AG09309 (cell line): ENCODE measurements around the gene SPRY2.

Source experiments
- DNase-seq: peaks from one replicate; pipeline ENCODE4 v3.0.0-alpha.2; 2010; ENCODE audit warnings: low read depth
- H3K4me3 ChIP-seq: 2 replicates; pipeline ENCODE4 v1.5.1; 2011; ENCODE audit warnings: mild to moderate bottlenecking, low read depth, low read length, moderate library complexity; ENCODE audit not compliant: control insufficient read depth
- TF ChIP-seq, protein P1 (sequence below): IDR thresholded peaks from 2 replicates; pipeline ENCODE4 v1.5.1; 2011; ENCODE audit warnings: mild to moderate bottlenecking, low read depth, low read length, inconsistent platforms; ENCODE audit not compliant: insufficient read depth, control insufficient read depth; ENCODE audit errors: missing control alignments

Gene SPRY2

DNA sequence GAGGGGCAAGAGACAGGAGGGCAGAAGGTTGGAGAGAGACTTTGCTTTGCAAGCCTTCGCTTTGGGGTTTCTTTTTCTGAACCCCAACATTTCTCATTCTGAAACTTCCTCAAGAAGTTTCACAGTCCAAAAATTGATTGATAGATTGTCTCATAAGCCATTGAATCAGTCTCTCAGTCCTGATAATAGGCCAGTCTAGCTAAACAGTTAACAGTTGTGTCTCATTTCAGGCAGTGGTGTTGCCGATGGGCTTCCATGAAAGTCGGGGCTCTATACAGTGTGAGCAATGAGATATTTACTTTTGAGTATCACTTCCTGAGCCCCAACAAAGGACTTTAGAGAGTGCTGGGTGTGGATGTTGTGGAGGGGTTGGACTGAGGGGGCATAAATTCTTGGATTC, 26.5 kb upstream of the SPRY2 start:
- no peak for DNase-seq
- TF ChIP-seq, protein P1, sequence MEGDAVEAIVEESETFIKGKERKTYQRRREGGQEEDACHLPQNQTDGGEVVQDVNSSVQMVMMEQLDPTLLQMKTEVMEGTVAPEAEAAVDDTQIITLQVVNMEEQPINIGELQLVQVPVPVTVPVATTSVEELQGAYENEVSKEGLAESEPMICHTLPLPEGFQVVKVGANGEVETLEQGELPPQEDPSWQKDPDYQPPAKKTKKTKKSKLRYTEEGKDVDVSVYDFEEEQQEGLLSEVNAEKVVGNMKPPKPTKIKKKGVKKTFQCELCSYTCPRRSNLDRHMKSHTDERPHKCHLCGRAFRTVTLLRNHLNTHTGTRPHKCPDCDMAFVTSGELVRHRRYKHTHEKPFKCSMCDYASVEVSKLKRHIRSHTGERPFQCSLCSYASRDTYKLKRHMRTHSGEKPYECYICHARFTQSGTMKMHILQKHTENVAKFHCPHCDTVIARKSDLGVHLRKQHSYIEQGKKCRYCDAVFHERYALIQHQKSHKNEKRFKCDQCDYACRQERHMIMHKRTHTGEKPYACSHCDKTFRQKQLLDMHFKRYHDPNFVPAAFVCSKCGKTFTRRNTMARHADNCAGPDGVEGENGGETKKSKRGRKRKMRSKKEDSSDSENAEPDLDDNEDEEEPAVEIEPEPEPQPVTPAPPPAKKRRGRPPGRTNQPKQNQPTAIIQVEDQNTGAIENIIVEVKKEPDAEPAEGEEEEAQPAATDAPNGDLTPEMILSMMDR: no peak
- H3K4me3 ChIP-seq: no peak overlapping the region

DNA sequence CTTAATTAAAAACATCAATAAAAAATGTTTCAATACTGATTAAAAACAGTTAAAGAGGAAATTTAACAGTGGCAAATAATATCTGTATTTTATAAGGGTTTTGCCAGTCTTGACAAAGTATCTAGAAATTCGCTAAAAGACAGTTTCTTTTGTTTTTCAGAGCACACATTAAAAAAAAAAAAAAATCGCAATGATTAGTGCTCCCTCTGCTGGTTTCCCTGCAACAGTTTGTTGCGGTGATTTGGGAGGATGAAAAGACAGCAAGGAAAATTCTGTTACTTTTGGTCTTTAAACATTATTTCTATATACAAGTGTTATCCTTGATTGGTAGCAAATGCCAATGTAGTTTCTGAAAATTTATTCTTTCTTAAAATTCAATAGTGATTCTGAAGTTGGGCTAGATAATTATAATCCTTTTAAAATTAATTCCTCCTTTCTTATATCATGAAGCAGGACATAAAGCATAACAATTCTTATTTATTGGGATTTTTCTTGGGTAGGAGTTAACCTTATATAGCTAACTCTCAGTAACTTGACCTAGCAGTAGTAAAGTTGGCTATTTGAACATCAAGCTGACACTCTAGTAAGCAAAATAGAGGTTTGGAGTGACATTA, 23.1 kb upstream of the SPRY2 start:
- no peak for DNase-seq
- TF ChIP-seq, protein P1: peak; percentile 75
- H3K4me3 ChIP-seq: no peak overlapping the region

DNA sequence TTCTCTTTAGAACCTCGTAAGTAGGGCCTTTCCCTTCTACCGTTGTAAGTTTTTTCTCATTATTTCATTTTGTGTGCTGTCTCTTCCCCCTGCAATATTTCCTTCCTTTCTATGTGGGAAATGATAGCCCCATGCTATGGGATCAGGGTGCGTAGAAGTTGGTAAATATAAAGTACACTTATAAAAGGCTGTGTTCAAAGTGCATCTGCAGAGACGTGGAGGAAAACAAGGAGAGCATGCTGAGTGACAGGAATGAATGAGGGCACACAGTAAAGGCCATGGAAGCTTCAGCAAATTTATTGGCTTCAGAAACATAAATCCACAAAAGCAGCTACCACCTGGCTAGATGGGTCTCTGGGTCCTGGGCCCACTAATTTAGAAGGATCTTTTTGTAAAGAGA, 21.6 kb upstream of the SPRY2 start:
- no peak for DNase-seq
- TF ChIP-seq, protein P1: no peak
- H3K4me3 ChIP-seq: no peak overlapping the region

DNA sequence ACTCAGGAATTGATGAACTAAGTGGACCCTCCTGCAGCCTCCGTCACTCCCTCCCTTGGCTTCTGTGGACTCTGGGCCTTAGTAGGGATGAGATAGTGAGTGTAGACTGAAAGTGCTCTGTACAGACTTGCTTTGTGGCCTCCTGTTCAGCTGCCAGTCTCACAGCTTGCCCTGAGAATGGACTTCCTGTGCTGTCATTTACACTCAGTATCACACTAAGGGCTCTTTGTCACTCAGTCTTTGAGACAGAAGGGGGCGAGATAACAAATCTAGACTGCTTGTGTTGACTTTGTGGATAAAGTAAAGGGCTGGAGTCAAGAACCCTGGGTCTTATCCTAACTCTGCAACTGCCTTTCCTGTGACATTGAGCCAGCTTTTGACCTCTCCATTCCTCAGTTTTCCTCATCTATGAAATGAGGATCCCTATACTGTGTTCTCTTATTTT, 21.0 kb upstream of the SPRY2 start:
- no peak for DNase-seq
- no peak overlapping the region for H3K4me3 ChIP-seq
- TF ChIP-seq, protein P1: no peak

DNA sequence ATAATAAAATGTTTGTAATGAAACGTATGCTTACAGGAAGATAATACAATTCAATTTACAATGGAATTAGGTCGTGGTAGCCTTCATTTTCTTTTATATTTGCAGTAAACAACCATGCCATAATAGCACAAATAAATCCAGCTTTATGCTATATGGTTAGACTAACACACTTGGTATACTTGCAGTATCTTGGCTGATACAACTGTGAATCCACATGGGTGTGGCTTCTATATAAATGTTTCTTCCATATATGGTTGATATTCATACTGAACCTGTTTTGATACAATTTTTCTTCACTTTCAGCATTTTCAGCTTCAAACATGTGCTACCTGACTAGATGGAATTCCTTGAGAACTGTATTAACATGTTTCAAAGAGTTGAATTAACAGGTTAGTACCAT, 20.4 kb upstream of the SPRY2 start:
- TF ChIP-seq, protein P1: no peak
- no peak overlapping the region for H3K4me3 ChIP-seq
- DNase-seq: no peak

DNA sequence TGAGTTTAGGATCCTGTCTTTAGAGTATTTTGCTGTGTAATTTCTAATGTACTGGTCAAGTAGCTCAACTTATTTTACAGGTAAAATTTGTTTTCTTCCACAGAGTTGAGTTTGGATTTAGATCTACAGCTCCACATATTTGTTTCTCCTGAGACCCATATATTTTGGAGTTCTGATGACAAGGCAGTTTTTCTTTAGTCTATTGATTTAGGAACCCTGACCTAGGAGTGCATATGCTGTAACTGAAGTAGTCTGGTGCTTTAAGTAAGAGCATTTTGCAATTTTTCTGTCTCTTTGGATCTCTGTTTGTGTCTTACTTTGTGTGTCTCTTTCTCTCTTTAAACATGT, 19.5 kb upstream of the SPRY2 start:
- H3K4me3 ChIP-seq: no peak overlapping the region
- no peak for DNase-seq
- TF ChIP-seq, protein P1: no peak

DNA sequence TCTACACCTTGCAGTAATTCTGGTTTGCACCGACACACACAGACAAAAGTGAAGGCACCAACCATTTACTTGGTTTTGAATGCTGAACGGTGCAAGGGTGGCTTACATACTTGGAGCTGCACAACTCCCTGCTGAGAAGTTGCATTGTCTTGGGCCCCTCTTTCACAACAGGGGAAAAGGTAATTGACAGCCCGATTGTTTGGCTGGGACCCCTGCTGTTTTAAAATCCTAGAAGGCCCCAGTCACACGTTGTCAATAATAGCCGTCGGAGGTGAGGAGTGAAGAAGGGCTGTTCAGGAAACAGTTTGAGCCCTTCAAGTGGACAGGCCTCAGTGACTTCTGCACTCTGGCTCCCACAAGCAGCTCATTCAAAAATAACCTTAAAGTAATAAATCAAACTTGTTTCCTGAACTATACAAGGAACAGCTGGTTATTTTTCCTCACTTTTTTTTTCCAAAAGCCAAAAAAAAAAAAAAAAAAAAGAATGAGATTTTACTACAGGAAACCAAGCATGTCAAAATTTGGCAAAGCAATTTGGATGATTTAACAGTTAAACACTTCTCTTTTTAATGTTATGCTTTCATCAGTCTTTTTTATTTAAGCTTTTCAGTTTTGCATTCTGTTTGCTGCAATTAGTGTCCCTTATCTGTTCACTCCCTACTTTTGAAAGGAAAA, 19.0 kb upstream of the SPRY2 start:
- DNase-seq: no peak
- H3K4me3 ChIP-seq: no peak overlapping the region
- TF ChIP-seq, protein P1: no peak
